ENCODE measurements around the gene KIFAP3.
"Not testable (repeated sequence)": the region's sequence is repeated elsewhere in the genome, so short reads cannot be mapped to it uniquely, and the experiment has no call there.

KIFAP3 gene

GRCh38 chr1:170074250-170075157, at the start of gene KIFAP3:
Gene KIFAP3 (minus strand): TSS chr1:170074695. CDS start chr1:170074467, 228 bp downstream.
- ATAC-seq = peak; percentile 96 to 98

- no peak for ATAC-seq
Observed at GRCh38 chr1:170122366-170122765, 47.9 kb upstream of the KIFAP3 start.

- no peak for ATAC-seq
Observed at GRCh38 chr1:170114906-170115305, 40.4 kb upstream of the KIFAP3 start.

GRCh38 chr1:170113140-170113539, 38.6 kb upstream of the KIFAP3 start:
- ATAC-seq = not testable (repeated sequence)

GRCh38 chr1:170097449-170097948, 23.0 kb upstream of the KIFAP3 start:
- no peak for ATAC-seq

- ATAC-seq = no peak
Observed at GRCh38 chr1:170096806-170097340, 22.4 kb upstream of the KIFAP3 start.

GRCh38 chr1:170095976-170096748, 21.7 kb upstream of the KIFAP3 start:
- no peak for ATAC-seq

GRCh38 chr1:170094697-170095616, 20.5 kb upstream of the KIFAP3 start:
- not testable (repeated sequence) for ATAC-seq

- no peak for ATAC-seq
Observed at GRCh38 chr1:170086399-170087032, 12.0 kb upstream of the KIFAP3 start.

GRCh38 chr1:170085091-170085490, 10.6 kb upstream of the KIFAP3 start:
- no peak for ATAC-seq

- no peak for ATAC-seq
Observed at GRCh38 chr1:170078610-170079189, 4.2 kb upstream of the KIFAP3 start.

GRCh38 chr1:170077926-170078325, 3.4 kb upstream of the KIFAP3 start:
- ATAC-seq = no peak

GRCh38 chr1:170076952-170077351, 2.5 kb upstream of the KIFAP3 start:
- not testable (repeated sequence) for ATAC-seq

- ATAC-seq = no peak
Observed at GRCh38 chr1:170076199-170076598, 1.7 kb upstream of the KIFAP3 start.

- no peak for ATAC-seq
Observed at GRCh38 chr1:170075186-170075585, 691 bp upstream of the KIFAP3 start.

GRCh38 chr1:170073893-170074249, 624 bp downstream of the KIFAP3 start:
- no peak for ATAC-seq

- ATAC-seq = no peak
Observed at GRCh38 chr1:170071378-170071777, 3.1 kb downstream of the KIFAP3 start.

- ATAC-seq = peak; percentile 74 to 78
Observed at GRCh38 chr1:170068923-170069322, 5.6 kb downstream of the KIFAP3 start.

GRCh38 chr1:170067253-170067819, 7.2 kb downstream of the KIFAP3 start:
- ATAC-seq = no peak

GRCh38 chr1:170064821-170065220, 9.7 kb downstream of the KIFAP3 start:
- no peak for ATAC-seq

All from activated CD4-positive, CD25-positive, alpha-beta regulatory T cell treated with anti-CD3 and anti-CD28 coated beads, Interleukin-2, amount 50 U/mL, for 24 hours (primary cell).